ENCODE results near the gene CUTC.

GRCh38 chr10:99732033-99732842, at the start of gene CUTC, which contains the start of gene COX15:
- TF ChIP-seq CTCF (IDR thresholded peaks at IDR 0.05) (peak in 6 of 7 experiments; percentile 20 to 70 (median 54)), POLR2A (IDR thresholded peaks at IDR 0.05) (peak; percentile 50 to 84 (median 82))
